ENCODE measurements around the gene HHIPL1. TPM values are rescaled to one million over a fixed set of nuclear protein-coding genes. Genes with fewer than 3 reads are reported as not detected.

HHIPL1 gene
- polyA plus RNA-seq (2013): 1.3 and 1.5 TPM in 2 replicates

DNA sequence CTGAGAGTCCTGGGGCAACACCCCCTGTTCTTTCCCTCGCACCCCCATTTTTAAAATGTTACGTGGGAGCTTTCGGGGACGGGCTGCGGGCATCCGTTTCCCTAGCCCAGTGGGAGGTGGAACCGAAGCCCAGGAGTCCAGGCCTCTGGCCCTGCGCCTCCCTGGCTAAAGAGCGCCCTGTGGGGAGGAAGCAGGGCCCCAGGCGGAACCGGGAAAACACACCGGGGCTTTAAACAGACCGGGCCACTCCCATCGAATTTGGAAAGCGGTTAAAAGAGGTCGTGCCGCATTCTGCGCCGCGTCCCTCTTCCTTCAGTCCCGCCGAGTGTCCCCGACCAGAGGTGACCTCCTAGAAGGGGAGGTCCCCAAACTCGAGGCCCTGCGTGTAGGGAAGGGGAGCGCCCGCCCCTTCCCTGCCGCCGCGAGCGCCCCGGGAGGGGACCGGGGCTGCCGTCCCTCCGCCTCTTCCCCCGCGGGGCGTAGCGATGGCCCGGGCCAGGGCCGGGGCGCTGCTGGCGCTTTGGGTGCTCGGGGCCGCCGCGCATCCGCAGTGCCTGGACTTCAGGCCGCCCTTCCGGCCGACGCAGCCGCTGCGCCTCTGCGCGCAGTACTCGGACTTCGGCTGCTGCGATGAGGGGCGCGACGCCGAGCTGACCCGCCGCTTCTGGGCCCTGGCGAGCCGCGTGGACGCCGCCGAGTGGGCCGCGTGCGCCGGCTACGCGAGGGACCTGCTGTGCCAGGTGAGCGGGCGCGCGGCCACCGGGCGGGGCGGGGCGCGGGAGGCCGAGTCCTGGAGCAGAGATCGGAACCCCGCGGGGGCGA, at the start of gene HHIPL1:
Gene HHIPL1 (plus strand): TSS at position 407 of the 822 bp plus-strand sequence. CDS start 79 bp downstream, at position 486.
- H3K36me3 ChIP-seq (ENCODE audit: control insufficient read depth in 1 of 2, insufficient read depth in 2 of 2, low read length in 2 of 2): no peaks in the 10 kb centered on the region
- peak within 1 kb of the TSS; percentile 84 for H2BK120ac ChIP-seq (ENCODE audit: insufficient read depth, low read length, poor library complexity)
- H3K79me2 ChIP-seq (ENCODE audit: control insufficient read depth, insufficient read depth, low read length, poor library complexity): peaks cover 6% of the 10 kb centered on the region
- H3K4me1 ChIP-seq (ENCODE audit: control insufficient read depth in 1 of 2, insufficient read depth in 2 of 2, low read length in 2 of 2): peaks cover 18 to 21% of the 10 kb centered on the region in 2 experiments
- peak within 1 kb of the TSS; percentile 79 for H3K4me2 ChIP-seq (ENCODE audit: low read length)
- no peak within 1 kb of the TSS for H3K27ac ChIP-seq (ENCODE audit: low read depth, low read length)
- H3K27me3 ChIP-seq (ENCODE audit: insufficient read depth, low read length): no peaks in the 10 kb centered on the region
- peak within 1 kb of the TSS; percentile 94 for H4K91ac ChIP-seq (ENCODE audit: low read depth, low read length)
- no CpG with 5 or more reads among the region's 91 CpGs for whole genome bisulfite sequencing (ENCODE audit: extremely low coverage, insufficient coverage, insufficient read length)
- peak within 1 kb of the TSS; percentile 99 for H4K8ac ChIP-seq (ENCODE audit: low read depth, low read length)
- H3K4me3 ChIP-seq (ENCODE audit: low read depth, low read length): peak within 1 kb of the TSS; percentile 66
- H4K12ac ChIP-seq (ENCODE audit: low read depth, low read length): peak within 1 kb of the TSS; percentile 93
- H2BK12ac ChIP-seq (ENCODE audit: low read length): peak within 1 kb of the TSS; percentile 25
- peak within 1 kb of the TSS; percentile 96 for H2AFZ ChIP-seq (ENCODE audit: insufficient read depth, low read length, poor library complexity)
- no peak within 1 kb of the TSS for H2BK5ac ChIP-seq (ENCODE audit: low read depth, low read length, poor library complexity)
- H3K9ac ChIP-seq (ENCODE audit: low read length): peak within 1 kb of the TSS; percentile 29
- peak within 1 kb of the TSS; percentile 6 for H3K4ac ChIP-seq (ENCODE audit: low read depth, low read length)
- H3K23ac ChIP-seq (ENCODE audit: low read length): no peak within 1 kb of the TSS
- H3K79me1 ChIP-seq (ENCODE audit: low read length): peaks cover 9% of the 10 kb centered on the region
- no peak within 1 kb of the TSS for H2AK5ac ChIP-seq (ENCODE audit: low read length)
- peak within 1 kb of the TSS; percentile 84 for H3K18ac ChIP-seq (ENCODE audit: low read length)
- H3K14ac ChIP-seq (ENCODE audit: low read length): peak within 1 kb of the TSS; percentile 92
- H3K9me3 ChIP-seq (ENCODE audit: insufficient read depth, low read depth, low read length): peaks cover 5% of the 10 kb centered on the region
- peak in 1 of 2 donors; percentile 26 for DNase-seq

DNA sequence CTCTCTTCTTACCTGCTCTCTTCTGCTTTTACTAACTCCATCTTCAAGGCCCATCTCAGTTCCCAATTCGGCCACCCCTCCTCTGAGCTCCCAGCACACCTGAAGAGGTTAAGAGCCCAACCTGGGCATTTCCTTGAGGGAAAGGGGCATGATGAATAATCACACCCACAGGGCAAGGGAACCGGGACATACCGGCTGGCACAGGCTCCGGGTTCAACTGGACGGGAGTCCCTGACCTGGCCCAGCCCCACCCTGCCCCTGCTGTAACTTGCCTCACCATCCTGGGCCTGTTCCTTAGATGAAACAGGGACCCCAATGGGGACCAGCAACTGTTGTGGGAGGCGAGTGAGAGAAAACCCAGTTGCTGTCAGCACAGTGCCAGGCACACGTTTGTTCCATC, 49.4 kb upstream of the HHIPL1 start:
- H3K4ac ChIP-seq (ENCODE audit: low read depth, low read length): no peak overlapping the region
- H3K27me3 ChIP-seq (ENCODE audit: insufficient read depth, low read length): no peaks in the 10 kb centered on the region
- WGBS (ENCODE audit: extremely low coverage, insufficient coverage, insufficient read length): no CpG with 5 or more reads among the region's 7 CpGs
- H4K12ac ChIP-seq (ENCODE audit: low read depth, low read length): no peak overlapping the region
- H3K4me2 ChIP-seq (ENCODE audit: low read length): no peak overlapping the region
- no peak overlapping the region for H3K14ac ChIP-seq (ENCODE audit: low read length)
- H3K79me2 ChIP-seq (ENCODE audit: control insufficient read depth, insufficient read depth, low read length, poor library complexity): peaks cover 16% of the 10 kb centered on the region
- H3K9ac ChIP-seq (ENCODE audit: low read length): no peak overlapping the region
- no peak overlapping the region for H2AFZ ChIP-seq (ENCODE audit: insufficient read depth, low read length, poor library complexity)
- no peak overlapping the region for H2BK12ac ChIP-seq (ENCODE audit: low read length)
- no peak overlapping the region for H4K8ac ChIP-seq (ENCODE audit: low read depth, low read length)
- H2BK5ac ChIP-seq (ENCODE audit: low read depth, low read length, poor library complexity): no peak overlapping the region
- H3K23ac ChIP-seq (ENCODE audit: low read length): no peak overlapping the region
- H2AK5ac ChIP-seq (ENCODE audit: low read length): no peak overlapping the region
- no peak overlapping the region for H2BK120ac ChIP-seq (ENCODE audit: insufficient read depth, low read length, poor library complexity)
- H3K18ac ChIP-seq (ENCODE audit: low read length): no peak overlapping the region
- no peaks in the 10 kb centered on the region for H3K79me1 ChIP-seq (ENCODE audit: low read length)
- no peak overlapping the region for H3K27ac ChIP-seq (ENCODE audit: low read depth, low read length)
- H3K4me1 ChIP-seq (ENCODE audit: control insufficient read depth in 1 of 2, insufficient read depth in 2 of 2, low read length in 2 of 2): peaks cover 5 to 16% of the 10 kb centered on the region in 2 experiments
- H4K91ac ChIP-seq (ENCODE audit: low read depth, low read length): no peak overlapping the region
- no peak for DNase-seq
- no peaks in the 10 kb centered on the region for H3K36me3 ChIP-seq (ENCODE audit: control insufficient read depth in 1 of 2, insufficient read depth in 2 of 2, low read length in 2 of 2)
- H3K4me3 ChIP-seq (ENCODE audit: low read depth, low read length): no peak overlapping the region
- H3K9me3 ChIP-seq (ENCODE audit: insufficient read depth, low read depth, low read length): no peaks in the 10 kb centered on the region

- DNase-seq: no peak
- H3K9me3 ChIP-seq (ENCODE audit: insufficient read depth, low read depth, low read length): no peaks in the 10 kb centered on the region
- peaks cover 3 to 11% of the 10 kb centered on the region in 2 experiments for H3K4me1 ChIP-seq (ENCODE audit: control insufficient read depth in 1 of 2, insufficient read depth in 2 of 2, low read length in 2 of 2)
Measured at GRCh38 chr14:99596071-99596627, 48.8 kb upstream of the HHIPL1 start.

DNA sequence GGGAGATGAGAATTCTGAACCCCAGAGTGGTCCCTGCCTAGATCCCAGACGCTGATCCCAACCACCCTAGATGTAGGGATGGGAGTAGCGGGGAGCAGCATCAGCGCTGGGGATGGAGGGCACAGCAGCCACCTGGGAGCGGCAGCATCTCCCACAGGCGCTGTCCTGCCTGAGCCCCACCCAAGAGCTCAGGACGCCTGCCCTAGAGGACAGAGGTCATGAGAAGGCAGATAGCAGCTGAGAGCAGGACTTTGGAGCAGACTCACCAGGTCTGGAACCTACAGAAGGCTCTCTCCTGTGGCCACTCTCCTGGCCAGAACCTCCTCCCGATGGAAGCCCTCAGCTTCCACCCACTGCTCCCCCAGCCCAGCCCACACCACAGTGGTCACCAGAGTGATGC, 48.2 kb upstream of the HHIPL1 start:
- Histone ChIP-seq H4K8ac (ENCODE audit: low read depth, low read length) (no peak overlapping the region), H3K4me3 (ENCODE audit: low read depth, low read length) (no peak overlapping the region), H3K36me3 (ENCODE audit: control insufficient read depth in 1 of 2, insufficient read depth in 2 of 2, low read length in 2 of 2) (no peaks in the 10 kb centered on the region), H3K27me3 (ENCODE audit: insufficient read depth, low read length) (no peaks in the 10 kb centered on the region), H2AFZ (ENCODE audit: insufficient read depth, low read length, poor library complexity) (no peak overlapping the region), H3K4ac (ENCODE audit: low read depth, low read length) (peak overlapping the region; percentile 30), H4K91ac (ENCODE audit: low read depth, low read length) (no peak overlapping the region), H2BK120ac (ENCODE audit: insufficient read depth, low read length, poor library complexity) (no peak overlapping the region), H4K12ac (ENCODE audit: low read depth, low read length) (no peak overlapping the region), H2AK5ac (ENCODE audit: low read length) (no peak overlapping the region), H3K4me2 (ENCODE audit: low read length) (no peak overlapping the region), H3K4me1 (ENCODE audit: control insufficient read depth in 1 of 2, insufficient read depth in 2 of 2, low read length in 2 of 2) (peaks cover 6 to 14% of the 10 kb centered on the region in 2 experiments), H3K27ac (ENCODE audit: low read depth, low read length) (no peak overlapping the region), H3K79me2 (ENCODE audit: control insufficient read depth, insufficient read depth, low read length, poor library complexity) (peaks cover 21% of the 10 kb centered on the region), H3K14ac (ENCODE audit: low read length) (no peak overlapping the region), H2BK5ac (ENCODE audit: low read depth, low read length, poor library complexity) (no peak overlapping the region), H3K23ac (ENCODE audit: low read length) (no peak overlapping the region), H3K9me3 (ENCODE audit: insufficient read depth, low read depth, low read length) (no peaks in the 10 kb centered on the region), H3K18ac (ENCODE audit: low read length) (no peak overlapping the region), H2BK12ac (ENCODE audit: low read length) (no peak overlapping the region), H3K79me1 (ENCODE audit: low read length) (no peaks in the 10 kb centered on the region), H3K9ac (ENCODE audit: low read length) (no peak overlapping the region)
- no CpG with 5 or more reads among the region's 7 CpGs for WGBS (ENCODE audit: extremely low coverage, insufficient coverage, insufficient read length)
- no peak for DNase-seq

More at GRCh38 chr14:99596071-99596627, 48.8 kb upstream of the HHIPL1 start:
- no peak overlapping the region for H2AK5ac ChIP-seq (ENCODE audit: low read length)
- no peak overlapping the region for H4K12ac ChIP-seq (ENCODE audit: low read depth, low read length)
- no peak overlapping the region for H4K8ac ChIP-seq (ENCODE audit: low read depth, low read length)
- no peak overlapping the region for H3K14ac ChIP-seq (ENCODE audit: low read length)
- H3K23ac ChIP-seq (ENCODE audit: low read length): no peak overlapping the region
- H2BK5ac ChIP-seq (ENCODE audit: low read depth, low read length, poor library complexity): no peak overlapping the region
- no CpG with 5 or more reads among the region's 10 CpGs for WGBS (ENCODE audit: extremely low coverage, insufficient coverage, insufficient read length)
- H4K91ac ChIP-seq (ENCODE audit: low read depth, low read length): no peak overlapping the region
- no peak overlapping the region for H3K18ac ChIP-seq (ENCODE audit: low read length)
- H3K27me3 ChIP-seq (ENCODE audit: insufficient read depth, low read length): no peaks in the 10 kb centered on the region
- no peak overlapping the region for H3K4me3 ChIP-seq (ENCODE audit: low read depth, low read length)
- no peak overlapping the region for H3K9ac ChIP-seq (ENCODE audit: low read length)
- H3K27ac ChIP-seq (ENCODE audit: low read depth, low read length): no peak overlapping the region
- no peak overlapping the region for H3K4me2 ChIP-seq (ENCODE audit: low read length)
- no peak overlapping the region for H2AFZ ChIP-seq (ENCODE audit: insufficient read depth, low read length, poor library complexity)
- H2BK12ac ChIP-seq (ENCODE audit: low read length): no peak overlapping the region
- no peak overlapping the region for H3K4ac ChIP-seq (ENCODE audit: low read depth, low read length)
- H3K79me2 ChIP-seq (ENCODE audit: control insufficient read depth, insufficient read depth, low read length, poor library complexity): peaks cover 17% of the 10 kb centered on the region
- no peaks in the 10 kb centered on the region for H3K36me3 ChIP-seq (ENCODE audit: control insufficient read depth in 1 of 2, insufficient read depth in 2 of 2, low read length in 2 of 2)
- H2BK120ac ChIP-seq (ENCODE audit: insufficient read depth, low read length, poor library complexity): no peak overlapping the region
- no peaks in the 10 kb centered on the region for H3K79me1 ChIP-seq (ENCODE audit: low read length)
